Lung (tissue), 12 donors: Measurements from ENCODE around the gene PRR22. TPM values are rescaled to one million over a fixed set of nuclear protein-coding genes. Genes with fewer than 3 reads are reported as not detected.

Experiments
- ATAC-seq: fragments of 200-7000 bp; cut with Tn5 transposase; one replicate; pipeline ENCODE4 v1.9.1; 2020; ENCODE audit warnings: moderate number of reproducible peaks; ENCODE audit not compliant: insufficient read depth, low FRiP score
- DNase-seq, 3 donors: peaks; one replicate each; pipeline ENCODE4 v3.0.0-alpha.2; 2013 to 2017
- H3K27ac ChIP-seq, 2 donors: one replicate each; pipeline ENCODE4 v1.5.1; 2013; ENCODE audit warnings: mild to moderate bottlenecking in 2 of 2, moderate library complexity in 2 of 2, control low read depth in 1 of 2, inconsistent platforms in 1 of 2, low read depth in 1 of 2, low read length in 1 of 2
- H3K27me3 ChIP-seq, 3 donors: one replicate each; pipeline ENCODE4 v1.5.1; 2013; ENCODE audit warnings: low read length in 2 of 3; ENCODE audit not compliant: control insufficient read depth in 3 of 3, insufficient read depth in 3 of 3
- H3K36me3 ChIP-seq, 4 donors: one replicate each; pipeline ENCODE4 v1.5.1; 2013; ENCODE audit warnings: low read length in 4 of 4, mild to moderate bottlenecking in 1 of 4, moderate library complexity in 1 of 4; ENCODE audit not compliant: control insufficient read depth in 4 of 4, insufficient read depth in 4 of 4
- H3K4me1 ChIP-seq, 5 donors: one replicate each; pipeline ENCODE4 v1.5.1; 2013; ENCODE audit warnings: low read length in 5 of 5, mild to moderate bottlenecking in 2 of 5, moderate library complexity in 1 of 5; ENCODE audit not compliant: control insufficient read depth in 5 of 5, insufficient read depth in 5 of 5
- H3K4me3 ChIP-seq: one replicate; pipeline ENCODE4 v1.5.1; 2013; ENCODE audit warnings: mild to moderate bottlenecking, control low read depth, moderate library complexity
- H3K9ac ChIP-seq, 2 donors: one replicate each; pipeline ENCODE4 v1.5.1; 2013; ENCODE audit warnings: low read length in 2 of 2, control low read depth in 1 of 2; ENCODE audit not compliant: insufficient read depth in 1 of 2
- H3K9me3 ChIP-seq, 4 donors: one replicate each; pipeline ENCODE4 v1.5.1; 2013; ENCODE audit warnings: low read length in 3 of 4, mild to moderate bottlenecking in 1 of 4, moderate library complexity in 1 of 4; ENCODE audit not compliant: control insufficient read depth in 4 of 4, insufficient read depth in 3 of 4
- CTCF ChIP-seq: IDR thresholded peaks from 2 replicates; pipeline ENCODE4 v1.5.1; 2012; ENCODE audit warnings: mild to moderate bottlenecking; ENCODE audit errors: control extremely low read depth, extremely low read depth
- WGBS, 2 donors: extraction: QIAGEN DNeasy Blood & Tissue Kit; methylation state at CpG; one replicate each; pipeline ENCODE4 v1.1.7; 2013; 5-methylcytosine and 5-hydroxymethylcytosine counted together
- polyA plus RNA-seq, 2 donors: library from polyadenylated mRNA; stranded (reverse); fragments of 200-250 nt; gene quantifications; one replicate each; pipeline ENCODE4 v1.2.1, GENCODE V29; 2013
- total RNA-seq, 2 donors: library from RNA; depleted of rRNA in 1 of 2; stranded (reverse); fragments of >200 nt in 1 of 2; gene quantifications; one replicate each; pipeline ENCODE4 v1.2.1, GENCODE V29; 2014 to 2021
- donor health status: control.
- donor health status: control.
- donor health status: Bipolar disorder and iron deficiency.
- donor health status: healthy.
- donor health status: DM: yes; HTN: yes; CAD: no.

The PRR22 gene
- total and polyA plus RNA-seq, 4 donors = 0.20 to 6.8 (median 4.4) TPM

DNA sequence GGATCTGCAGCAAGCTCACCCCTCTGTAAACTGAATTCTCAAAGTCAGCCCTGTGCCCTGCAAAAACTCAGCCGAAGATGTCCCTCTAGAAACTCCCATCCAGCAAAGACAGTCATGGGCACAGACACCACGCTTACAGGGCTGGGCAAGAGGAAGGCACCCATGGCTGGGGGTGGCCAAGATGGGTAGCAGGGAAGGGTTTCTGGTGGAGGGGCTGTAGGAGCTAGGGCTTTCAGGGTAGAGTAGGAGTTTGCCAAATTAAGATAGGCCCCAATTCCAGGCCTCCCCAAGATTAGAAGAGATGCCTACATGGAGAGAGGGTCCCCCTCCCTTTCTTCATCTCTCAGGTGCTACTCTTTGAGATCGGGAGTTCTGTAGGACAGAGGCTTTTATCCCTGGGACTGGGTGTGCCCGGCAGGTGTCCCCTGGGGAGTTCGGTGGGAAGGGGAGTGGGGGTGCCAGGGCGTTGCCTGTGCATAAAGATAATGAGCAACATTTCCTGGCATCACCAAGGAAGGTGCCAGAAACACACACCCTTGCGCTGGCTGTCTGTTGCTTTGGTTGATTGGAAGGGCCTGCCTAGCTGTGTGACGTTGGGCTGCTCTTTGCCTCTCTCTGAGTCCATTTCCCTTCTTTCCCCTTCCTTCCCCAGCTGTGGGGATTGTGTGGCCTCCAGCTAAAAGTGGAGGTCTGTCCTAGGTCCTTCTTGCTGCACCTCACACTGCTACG, 29.7 kb upstream of the PRR22 start:
- Histone ChIP-seq H3K9ac (no peak overlapping the region), H3K9me3 (peaks cover 0 to 2% (median 0%) of the 10 kb centered on the region in 4 donors), H3K27ac (no peak overlapping the region), H3K4me3 (no peak overlapping the region), H3K4me1 (no peaks in the 10 kb centered on the region), H3K27me3 (no peaks in the 10 kb centered on the region), H3K36me3 (no peaks in the 10 kb centered on the region)
- 75 to 82% methylated on average over 9 of the region's 9 CpGs for WGBS, 2 donors
- TF ChIP-seq CTCF = no peak
- ATAC-seq (no peak), DNase-seq (no peak)

GRCh38 chr19:5811117-5811516, 26.6 kb upstream of the PRR22 start:
- no peak overlapping the region for H3K27ac ChIP-seq
- H3K9ac ChIP-seq = no peak overlapping the region
- no peaks in the 10 kb centered on the region for H3K4me1 ChIP-seq
- no peak overlapping the region for H3K4me3 ChIP-seq
- WGBS, 2 donors = 96 to 98% methylated on average over 4 of the region's 4 CpGs
- ATAC-seq (no peak), DNase-seq (no peak)
- no peaks in the 10 kb centered on the region for H3K36me3 ChIP-seq
- TF ChIP-seq CTCF = no peak
- no peaks in the 10 kb centered on the region for H3K27me3 ChIP-seq
- H3K9me3 ChIP-seq = peaks cover 0 to 5% (median 0%) of the 10 kb centered on the region in 4 donors

DNA sequence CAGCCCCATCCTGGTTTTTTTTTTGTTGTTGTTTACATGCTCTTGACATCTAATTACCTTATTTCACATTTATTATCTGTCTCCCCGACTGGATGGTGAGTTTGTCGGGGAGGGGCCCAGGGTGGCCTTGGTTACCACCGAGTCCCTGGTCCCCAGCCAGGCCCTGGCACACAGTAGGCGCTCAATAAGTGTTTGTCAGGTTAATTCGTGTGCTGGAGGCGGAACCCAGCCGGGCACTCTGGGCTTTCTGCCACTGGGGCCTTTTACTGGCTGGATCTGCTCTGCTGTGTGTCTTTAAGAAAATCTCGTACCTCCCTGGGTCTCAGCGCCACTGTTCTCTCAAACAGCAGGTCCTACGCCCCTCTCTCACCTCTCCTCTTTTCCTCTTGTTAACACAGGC, 24.9 kb upstream of the PRR22 start:
- WGBS, 2 donors = 77 to 85% methylated on average over 10 of the region's 10 CpGs
- DNase-seq (no peak), ATAC-seq (no peak)
- H3K36me3 ChIP-seq = no peaks in the 10 kb centered on the region
- H3K4me3 ChIP-seq = no peak overlapping the region
- H3K27me3 ChIP-seq = peaks cover 0 to 3% (median 0%) of the 10 kb centered on the region in 3 donors
- H3K4me1 ChIP-seq = no peaks in the 10 kb centered on the region
- peak overlapping the region in 1 of 2 donors; percentile 6 for H3K27ac ChIP-seq
- peaks cover 0 to 5% (median 0%) of the 10 kb centered on the region in 4 donors for H3K9me3 ChIP-seq
- H3K9ac ChIP-seq = no peak overlapping the region
- no peak for TF ChIP-seq CTCF
